HG03139 (cell line): ENCODE data around the gene KLHL30.
"Not testable (repeated sequence)": the region's sequence is repeated elsewhere in the genome, so short reads cannot be mapped to it uniquely, and the experiment has no call there.

Experiments
- ATAC-seq: cut with Tn5 transposase; IDR thresholded peaks from one replicate; pipeline ENCODE4 v1.9.1; 2021; ENCODE audit not compliant: unreplicated experiment

The KLHL30 gene

DNA sequence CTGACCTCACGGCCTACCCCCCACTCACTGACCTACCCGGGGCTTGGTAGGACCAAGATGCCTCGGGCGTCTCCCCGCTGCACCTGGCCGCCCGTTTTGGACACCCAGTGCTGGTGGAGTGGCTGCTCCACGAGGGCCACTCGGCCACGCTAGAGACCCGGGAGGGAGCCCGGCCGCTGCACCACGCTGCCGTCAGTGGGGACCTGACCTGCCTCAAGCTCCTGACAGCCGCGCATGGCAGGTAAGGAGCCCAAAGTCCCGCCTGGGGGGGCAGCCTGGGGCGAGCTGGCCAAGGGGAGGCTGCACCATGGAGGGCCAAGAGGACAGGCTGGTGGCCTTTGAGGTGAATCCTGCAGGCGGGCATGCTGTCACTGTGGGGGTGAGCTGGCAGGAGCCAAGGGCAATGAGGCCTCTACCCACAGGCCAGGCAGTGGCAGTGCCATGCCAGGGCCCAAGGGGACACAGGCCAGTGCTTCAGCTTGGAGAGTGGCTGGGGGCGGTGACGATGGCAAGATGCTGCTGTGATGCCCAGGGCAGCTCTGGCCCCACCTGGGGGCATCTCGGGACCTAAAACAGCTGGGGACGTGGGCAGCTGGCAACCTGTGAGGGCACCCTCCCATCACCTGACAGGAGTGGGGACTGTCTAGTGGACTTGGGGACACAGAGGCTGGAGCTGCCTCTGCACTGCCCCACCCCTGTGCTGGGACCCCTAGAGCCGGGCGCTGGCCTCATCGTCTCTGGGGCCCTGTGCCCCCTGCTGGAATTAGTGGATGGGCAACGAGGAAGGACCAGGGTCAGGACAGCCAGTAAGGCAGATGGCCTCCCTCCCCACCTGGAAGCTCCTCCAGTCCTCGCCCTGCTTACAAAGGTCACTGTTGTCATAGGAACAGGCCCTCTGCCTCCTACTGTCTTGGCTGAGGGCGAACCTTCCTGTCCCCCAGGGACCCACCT, 36.3 kb upstream of the KLHL30 start:
- ATAC-seq: no peak

DNA sequence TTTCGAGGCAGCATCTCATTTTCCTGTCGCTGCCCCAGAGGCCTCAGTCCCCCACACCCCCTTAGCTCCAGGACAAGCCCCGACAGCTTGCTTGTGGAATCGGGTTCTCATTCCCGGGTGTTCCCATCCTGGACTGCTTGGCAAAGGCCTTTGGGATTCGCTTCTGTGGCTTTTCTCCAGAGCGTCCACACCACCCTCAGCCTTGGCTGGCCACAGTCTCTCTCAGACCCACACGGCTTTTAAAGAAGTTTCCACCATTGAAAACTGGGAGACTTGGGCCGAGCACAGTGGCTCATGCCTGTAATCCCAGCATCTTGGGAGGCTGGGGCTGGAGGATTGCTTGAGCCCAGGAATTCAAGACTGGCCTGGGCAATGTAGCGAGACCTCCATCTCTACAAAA, 35.6 kb upstream of the KLHL30 start:
- no peak for ATAC-seq

DNA sequence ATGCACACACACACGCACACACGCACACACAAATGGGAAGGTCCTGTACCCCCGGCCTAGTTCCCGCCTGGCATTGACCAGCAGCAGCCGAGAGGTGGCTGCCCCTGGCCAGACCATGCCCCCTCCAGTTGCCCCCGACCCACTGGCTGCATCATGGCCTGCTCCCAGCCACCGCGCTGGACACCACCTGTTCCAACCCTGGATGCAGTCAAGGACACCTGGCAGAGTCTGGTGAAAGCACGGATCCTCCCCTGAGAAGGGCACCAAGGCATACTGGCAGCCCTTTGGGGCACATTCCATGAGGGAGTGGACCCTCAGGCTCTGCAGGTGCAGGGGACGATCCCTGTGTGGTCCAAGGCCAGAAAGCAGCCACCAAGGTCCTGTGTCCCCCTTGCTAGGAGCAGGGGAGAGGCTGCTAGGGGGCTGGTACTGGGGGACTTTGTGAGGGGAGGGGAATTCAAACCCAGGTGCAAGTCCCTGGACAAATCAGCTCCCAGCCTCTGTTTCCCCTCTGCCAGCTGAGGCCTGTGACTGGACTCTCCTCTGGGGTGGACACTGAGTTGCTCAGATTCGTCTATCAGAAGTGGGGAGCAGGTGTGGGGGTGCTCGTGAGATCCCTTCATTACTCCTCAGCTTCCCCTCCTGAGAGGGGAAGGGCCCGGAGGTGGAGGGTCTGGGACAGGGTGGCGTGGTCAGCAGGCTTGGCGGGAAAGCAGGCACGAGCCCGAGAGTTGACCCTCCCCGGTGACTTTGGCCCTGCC, 34.8 kb upstream of the KLHL30 start:
- ATAC-seq: no peak

DNA sequence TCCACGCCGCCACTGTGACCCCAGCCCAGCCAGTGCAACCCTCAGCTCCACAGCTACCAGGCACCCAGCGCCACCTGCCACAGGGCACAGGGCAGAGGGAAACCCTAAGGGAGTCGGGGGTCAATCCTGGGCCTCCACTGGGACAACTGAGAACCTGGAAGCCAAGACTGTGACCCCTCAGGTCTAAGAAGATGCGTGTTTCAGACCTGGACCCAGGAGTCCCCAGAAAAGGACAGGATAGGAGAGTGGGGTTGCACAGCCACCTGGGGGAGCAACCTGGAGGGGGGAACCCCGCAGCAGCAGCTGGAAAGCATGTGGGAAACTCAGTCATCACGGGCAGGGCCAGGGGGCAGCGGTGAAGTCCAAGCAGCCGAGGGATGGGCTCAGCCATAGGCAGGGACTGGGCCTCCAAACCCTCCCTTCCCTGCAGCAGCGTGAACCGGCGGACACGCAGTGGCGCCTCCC, 34.2 kb upstream of the KLHL30 start:
- ATAC-seq: no peak

DNA sequence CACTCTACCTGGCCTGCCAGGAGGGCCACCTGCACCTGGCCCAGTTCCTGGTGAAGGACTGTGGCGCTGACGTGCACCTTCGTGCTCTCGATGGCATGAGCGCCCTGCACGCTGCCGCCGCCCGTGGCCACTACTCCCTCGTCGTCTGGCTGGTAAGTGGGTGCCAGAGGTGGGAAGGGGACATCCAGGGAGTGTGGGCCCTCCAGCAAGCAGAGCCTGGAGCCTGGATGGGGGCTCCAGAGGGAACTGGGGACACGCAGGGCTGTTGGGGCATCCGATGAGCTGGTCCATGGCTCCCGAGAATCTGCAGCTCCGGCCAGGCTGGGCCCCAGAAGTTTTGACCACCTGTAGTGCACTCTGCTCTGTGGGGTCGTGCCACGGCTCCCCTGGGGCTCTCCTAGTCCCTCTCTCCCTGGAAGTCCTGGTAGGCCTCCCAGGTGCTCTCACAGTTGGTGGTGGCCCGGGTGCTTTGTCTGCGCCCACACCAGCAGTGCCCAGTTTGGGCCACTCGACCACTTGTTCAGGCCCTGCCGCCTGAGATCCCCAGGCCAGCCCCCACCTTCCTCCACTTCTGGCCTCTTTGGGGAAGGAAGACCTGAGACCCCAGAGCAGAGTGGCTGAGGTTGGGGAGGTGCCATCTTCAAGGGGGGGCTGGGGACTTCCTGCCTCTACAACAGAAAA, 33.6 kb upstream of the KLHL30 start:
- ATAC-seq: no peak

DNA sequence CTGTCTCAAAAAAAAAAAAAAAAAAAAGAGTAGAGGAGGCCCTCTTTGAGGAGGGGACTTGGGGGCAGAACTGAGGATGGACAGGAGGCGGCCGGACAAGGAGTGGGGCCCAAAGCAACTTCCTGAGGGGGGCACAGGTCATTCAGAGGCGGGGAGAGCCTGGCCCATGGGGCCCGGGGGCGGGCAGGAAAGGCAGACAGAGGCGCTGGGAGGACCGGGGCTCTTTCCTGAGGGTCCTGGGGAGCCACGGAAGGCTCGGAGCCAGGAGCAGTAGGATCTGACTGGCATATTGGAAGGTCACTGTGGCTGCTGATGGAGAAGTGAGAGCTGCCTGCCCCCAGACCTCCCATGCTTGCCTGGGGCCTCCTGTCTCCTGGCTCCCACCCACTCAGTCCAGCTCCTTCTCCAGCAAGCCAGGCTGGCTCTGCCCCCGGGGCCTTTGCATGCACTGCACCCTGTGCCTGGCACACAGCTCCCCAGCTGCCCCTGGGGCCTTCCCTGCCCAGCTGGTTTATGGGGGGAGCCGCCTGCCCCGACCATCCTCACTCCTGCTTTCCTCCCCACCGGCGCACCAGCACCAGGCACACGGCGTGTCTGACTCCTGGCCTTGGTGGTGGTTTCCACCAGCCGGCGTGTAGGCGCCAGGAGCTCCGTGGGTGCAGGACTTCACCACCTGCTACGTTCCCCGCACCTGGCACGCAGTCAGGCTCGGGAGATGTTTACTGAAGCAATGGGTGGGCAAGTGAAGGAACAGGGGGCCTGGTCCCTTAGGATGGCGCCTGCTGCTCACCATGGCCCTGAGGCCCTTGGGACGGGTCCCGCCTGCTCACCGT, 32.7 kb upstream of the KLHL30 start:
- ATAC-seq: no peak

DNA sequence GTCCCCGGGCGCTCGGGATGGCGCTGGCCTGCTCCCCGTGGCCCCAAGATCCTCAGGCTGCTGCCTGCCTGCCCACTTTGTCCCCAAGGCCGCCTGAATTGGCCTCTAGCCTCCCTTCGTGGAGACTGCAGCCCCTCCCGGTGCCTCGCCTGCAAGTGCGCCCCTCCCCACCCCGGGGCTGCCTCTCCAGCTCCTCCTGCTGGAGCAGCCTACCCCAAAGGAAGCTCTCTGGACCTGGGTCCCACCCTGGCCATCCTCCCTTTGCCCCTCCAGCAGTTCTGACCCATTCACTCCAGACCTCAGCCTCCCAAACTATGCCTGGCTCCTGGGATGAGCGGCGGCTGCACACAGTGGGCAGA, 32.1 kb upstream of the KLHL30 start:
- ATAC-seq: no peak

DNA sequence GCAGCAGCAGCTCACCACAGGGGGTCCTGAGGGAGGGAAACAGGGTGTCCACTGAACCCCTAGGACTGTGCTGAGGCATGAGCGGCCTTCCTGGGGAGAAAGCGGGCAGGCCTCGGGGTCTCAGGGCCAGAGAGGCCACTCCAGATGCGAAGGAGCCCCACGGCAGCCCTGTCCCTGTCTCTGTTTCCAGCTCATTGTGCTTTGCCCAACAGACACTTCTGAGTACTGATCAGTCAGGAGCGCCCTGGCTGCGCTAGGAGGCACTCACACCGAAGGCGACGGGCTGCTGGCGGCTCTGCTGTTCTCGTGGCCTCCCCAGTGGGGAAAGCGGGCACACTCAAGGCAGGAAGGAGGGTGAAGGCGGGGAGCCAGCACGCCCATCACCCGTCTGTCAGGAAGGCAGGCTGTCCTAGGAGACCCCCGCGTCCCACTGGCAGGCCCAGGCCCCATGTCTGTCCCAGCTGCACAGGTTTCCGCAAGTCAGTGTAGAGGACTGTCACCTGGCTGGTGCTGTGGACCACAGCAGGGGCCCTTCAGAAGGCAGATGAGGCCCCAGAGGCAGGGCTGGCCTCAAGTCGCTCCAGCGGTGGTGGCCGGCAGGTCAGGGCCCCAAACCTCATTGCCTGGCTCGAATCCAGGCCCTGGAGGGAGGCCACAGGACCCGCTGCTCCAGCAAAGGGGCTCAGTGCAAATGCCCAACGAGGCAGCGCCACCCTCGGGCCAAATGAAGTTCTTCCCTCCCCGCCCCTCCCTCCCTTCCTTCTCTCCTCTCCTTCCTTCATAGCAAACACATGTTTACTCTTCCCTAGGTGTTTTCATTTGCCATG, 31.6 kb upstream of the KLHL30 start:
- ATAC-seq: no peak

DNA sequence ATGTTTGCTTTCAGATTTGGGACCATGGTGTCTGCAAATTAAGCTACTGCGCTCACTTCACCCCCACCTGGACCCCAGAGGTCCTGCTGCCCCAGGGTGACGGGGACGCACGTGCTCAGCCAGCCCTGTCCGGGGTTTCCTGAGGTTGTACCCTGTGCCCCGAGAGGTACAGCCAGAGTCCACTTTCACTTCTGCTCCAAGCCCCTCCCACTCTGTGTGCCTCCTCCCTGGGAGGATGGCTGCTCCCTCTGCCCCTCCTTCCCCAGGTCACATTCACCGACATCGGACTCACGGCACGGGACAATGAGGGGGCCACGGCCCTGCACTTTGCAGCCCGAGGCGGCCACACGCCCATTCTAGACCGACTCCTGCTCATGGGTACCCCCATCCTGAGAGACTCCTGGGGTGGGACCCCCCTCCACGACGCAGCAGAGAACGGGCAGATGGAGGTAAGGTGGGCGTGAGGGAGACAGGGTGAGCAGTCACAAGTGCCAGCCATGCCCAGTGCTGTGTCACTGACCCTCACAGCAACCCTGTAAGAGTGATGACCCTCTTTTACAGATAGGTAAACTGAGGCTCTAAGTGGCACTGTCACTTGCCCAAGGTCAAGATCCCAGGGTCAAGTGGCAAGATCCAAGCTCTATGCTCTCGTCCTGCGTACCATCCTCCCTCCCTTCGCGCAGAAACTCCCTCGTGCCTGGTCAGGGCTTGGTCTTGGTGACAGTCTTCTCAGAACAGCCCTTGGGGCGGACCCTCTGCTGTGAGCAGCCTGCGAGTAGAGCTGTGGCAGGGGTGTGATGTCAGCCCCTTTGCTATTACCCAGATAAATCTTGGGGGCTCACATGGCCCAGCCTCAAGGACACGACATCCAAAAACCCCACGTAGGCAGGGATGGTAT, 30.7 kb upstream of the KLHL30 start:
- ATAC-seq: peak; percentile 47

DNA sequence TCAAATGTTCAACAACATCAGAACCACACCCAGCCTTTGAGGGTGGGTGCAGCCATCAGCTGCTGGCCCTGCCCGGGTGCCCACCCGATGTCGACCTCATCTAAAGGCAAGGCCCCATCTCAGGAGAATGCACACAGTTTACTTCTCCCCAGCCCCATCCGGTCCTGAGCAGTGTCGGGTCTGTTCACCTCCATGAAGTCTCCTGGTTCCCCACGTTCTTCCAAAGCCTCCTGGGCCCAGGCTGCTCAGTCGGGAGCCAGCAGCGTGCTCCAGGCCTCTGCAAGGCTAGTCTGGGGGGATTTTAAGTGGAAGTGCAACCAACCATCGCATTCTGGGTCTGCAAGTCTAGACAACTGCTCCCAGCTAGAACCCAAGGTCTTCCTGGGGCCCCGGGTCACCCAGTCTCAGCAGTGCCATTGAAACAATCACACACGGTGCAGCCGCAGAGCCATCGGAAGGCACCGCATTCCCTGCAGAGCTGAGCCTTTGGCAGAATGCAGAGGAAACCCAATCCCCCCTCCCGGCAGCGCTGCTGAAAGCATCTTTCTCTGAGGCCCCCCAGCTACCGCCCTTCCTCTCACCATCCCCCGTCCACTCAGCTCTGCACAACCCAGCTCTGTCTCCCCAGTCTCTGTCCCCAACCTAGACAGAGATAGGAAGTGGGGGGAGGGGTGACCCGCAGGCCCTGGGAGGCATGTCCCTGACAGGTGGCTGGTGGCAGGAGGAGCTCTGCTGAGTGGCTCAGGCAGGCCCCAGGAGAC, 29.9 kb upstream of the KLHL30 start:
- ATAC-seq: peak; percentile 78

DNA sequence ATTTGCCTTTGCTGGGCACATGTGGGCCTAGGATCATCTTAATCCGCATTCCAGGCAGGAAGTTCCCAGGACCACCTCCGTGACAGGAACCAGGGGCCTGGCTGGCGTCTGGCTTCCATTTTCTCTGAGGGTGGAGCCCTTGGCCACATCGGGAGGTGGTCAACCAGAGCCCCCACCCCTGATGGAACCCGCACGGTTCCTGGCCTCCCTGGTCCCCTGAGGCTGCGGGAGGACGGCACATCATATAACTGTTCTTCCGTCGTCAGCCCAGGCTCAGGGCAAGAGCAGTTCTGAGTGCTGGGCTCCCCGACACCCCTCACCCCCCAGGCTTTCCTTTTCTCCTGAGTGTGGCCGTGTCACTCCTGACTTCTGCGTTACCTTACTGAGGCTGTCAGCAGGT, 24.9 kb upstream of the KLHL30 start:
- ATAC-seq: no peak

DNA sequence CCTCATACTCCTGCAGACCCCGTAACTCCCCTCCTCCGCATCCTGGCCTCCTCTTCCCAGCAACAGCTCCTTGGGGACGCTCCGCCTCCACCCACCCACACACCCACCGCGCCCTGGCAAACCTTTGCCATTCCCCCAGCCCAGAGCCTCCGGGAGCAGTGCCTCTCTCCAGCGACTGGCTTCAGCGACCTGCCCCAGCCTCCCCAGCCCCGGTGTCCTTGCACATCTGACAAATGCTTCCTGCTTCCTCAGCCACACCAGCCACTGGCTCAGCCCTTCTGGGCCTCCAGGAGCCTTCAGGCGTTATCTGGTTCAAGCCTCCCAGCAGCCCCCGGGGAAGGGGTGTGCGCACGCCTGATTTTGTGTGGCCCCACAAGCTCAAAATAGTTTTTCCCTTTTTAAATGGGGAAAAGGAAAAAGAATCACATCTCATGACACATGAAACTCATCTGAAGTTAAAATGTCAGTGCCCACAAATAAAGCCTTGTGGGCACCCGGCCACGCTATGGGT, 24.1 kb upstream of the KLHL30 start:
- ATAC-seq: no peak

DNA sequence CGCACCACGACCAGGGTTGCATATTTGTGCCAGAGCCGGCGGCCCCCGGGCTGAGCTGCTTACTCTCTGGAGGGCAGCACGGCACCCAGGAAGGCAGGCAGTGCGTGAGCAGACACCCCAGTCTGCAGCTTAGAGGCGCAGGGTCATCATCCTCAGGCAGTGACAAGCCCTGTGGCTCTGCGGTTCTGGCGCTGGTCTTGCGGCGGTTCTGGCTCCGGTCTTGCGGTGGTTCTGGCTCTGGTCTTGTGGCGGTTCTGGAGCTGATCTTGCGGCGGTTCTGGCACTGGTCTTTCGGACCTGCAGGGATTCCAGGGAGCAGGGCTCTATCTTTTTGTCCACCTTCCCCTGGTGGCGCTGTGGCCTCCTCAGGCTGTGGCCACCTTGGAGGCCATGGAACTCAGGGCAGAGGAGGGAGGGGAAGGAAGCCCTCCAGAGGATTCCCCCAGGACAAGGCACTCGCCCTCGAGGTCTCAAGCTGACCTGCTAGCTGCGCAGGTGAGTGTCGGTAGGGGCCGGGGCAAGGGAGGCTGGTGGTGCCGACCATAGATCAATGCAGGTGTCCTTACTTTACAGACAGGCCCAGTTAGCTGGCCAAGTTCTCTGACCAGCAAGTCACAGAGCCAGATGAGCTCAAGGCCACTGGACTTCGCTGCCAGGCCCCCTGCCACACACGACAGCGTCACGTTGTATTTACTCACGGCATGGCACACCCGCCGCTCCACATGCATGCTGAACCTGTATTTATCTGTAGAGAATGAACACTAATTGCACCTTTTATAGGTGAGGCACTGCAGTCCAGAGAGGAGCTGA, 23.4 kb upstream of the KLHL30 start:
- ATAC-seq: no peak

DNA sequence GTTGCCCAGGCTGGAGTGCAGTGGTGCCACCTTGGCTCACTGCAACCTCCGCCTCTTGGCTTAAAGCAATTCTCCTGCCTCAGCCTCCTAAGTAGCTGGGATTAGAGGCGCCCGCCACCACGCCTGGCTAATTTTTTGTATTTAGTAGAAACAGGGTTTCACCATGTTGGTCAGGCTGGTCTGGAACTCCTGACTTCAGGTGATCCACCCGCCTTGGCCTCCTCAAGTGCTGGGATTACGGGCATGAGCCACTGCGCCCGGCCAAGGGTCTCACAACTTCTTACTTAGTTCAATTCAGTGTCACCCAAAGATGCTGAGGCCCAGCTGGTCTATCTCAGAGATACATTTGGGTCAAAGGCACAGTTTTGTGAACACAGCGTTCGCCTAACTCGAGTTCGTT, 22.8 kb upstream of the KLHL30 start:
- not testable (repeated sequence) for ATAC-seq

DNA sequence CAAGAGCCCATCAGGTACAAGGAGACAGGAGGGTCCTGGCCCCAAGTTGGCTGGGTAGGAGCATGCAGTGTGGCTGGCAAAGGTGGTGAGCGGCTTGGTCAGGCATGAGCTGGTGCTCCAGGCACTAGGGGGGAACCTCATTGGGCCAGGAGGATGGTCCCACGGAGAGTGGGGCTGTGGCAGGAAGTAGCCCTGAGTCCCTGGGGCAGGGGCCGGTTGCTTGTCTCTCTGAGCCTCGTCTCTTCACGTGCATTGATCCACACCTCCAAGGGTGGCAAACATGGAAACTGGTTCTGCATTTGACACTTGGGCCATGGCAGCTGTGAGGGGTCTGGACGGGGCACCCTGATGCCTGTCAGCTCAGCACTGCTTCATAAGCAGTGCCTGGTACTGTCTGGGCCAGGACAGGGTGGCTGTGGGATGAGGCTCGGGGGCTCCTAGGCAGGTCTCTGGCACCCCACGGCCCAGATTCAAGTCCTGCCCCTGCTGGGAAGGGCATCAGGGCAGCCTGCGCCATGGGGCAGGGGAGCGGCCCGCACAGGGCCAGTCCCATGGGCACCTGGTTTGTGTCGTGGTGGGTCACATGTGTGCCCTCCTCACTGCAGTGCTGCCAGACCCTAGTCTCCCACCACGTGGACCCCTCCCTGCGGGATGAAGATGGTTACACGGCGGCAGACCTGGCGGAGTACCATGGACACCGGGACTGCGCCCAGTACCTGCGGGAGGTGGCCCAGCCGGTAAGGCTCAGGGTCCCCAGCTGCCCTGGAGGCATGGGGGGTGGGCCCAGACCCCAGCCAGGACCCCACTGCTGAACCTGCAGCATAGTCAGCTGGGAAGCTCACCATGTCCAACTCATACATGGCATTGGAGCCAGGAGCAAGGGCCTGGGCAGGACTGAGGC, 21.9 kb upstream of the KLHL30 start:
- ATAC-seq: no peak
